ENCODE data around the gene KCNJ13. TPM values are rescaled to one million over a fixed set of nuclear protein-coding genes. Genes with fewer than 3 reads are reported as not detected.

KCNJ13 gene
- total RNA-seq, 1 experiment from 2014 or later = not detected

DNA sequence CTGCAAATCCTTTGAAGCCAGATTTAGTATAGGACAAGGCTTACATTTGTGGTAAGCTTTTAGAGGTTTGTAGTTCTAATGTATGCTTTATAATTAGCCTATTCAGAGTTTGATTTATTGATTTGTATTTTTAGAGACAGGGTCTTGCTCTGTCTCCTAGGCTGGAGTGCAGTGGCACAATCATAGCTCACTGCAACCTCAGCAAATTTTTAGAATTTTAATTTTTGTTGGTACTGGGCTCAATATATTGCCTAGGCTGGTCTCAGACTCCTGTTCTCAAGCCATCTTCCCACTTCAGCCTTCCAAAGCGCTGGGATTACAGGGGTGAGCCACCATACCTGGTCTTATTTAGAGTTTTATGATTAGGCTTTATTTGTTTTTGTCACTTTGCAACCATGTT, 4.5 kb downstream of the KCNJ13 start:
- no TSS peak for BruUV-seq (replicated peaks)
- 0 out of 2 replicates have a peak, but pooled peaks cover 3% of the 10 kb centered on the region for H4K20me1 ChIP-seq (ENCODE audit: insufficient read depth)
- no peak overlapping the region for H3K4me2 ChIP-seq (ENCODE audit: low read length)
- H3K4me3 ChIP-seq (replicated peaks in 1 of 2; ENCODE audit: low read depth in 1 of 2, low read length in 2 of 2) = no peak overlapping the region
- RAD21 ChIA-PET (ENCODE audit: low non-redundant PET in 1 of 2, low total read pairs in 2 of 2, uncharacterized antibody in 2 of 2, unreplicated experiment in 2 of 2) = no interaction called here
- POLR2A ChIA-PET = no interaction called here
- H3K36me3 ChIP-seq (ENCODE audit: control insufficient read depth in 1 of 2, insufficient read depth in 2 of 2, low read length in 2 of 2) = peaks cover 3 to 23% of the 10 kb centered on the region in 2 experiments; a peak in 3 of 4 replicates
- ATAC-seq (no peak), DNase-seq (ENCODE audit: low read depth, low spot score) (no peak)
- TF ChIP-seq, protein P1, sequence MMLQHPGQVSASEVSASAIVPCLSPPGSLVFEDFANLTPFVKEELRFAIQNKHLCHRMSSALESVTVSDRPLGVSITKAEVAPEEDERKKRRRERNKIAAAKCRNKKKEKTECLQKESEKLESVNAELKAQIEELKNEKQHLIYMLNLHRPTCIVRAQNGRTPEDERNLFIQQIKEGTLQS (IDR thresholded peaks at IDR 0.05) = no peak
- no peak for TF ChIP-seq ZNF274 (IDR thresholded peaks at IDR 0.05; ENCODE audit: low read depth, low read length)
- TF ChIP-seq FOSL1 (IDR thresholded peaks at IDR 0.05; ENCODE audit: low read depth) = no peak
- no peak for TF ChIP-seq EZH2phosphoT487 (IDR thresholded peaks at IDR 0.05; ENCODE audit: borderline replicate concordance)
- no peak for TF ChIP-seq JUND (IDR thresholded peaks at IDR 0.05)
- TF ChIP-seq, protein P2, sequence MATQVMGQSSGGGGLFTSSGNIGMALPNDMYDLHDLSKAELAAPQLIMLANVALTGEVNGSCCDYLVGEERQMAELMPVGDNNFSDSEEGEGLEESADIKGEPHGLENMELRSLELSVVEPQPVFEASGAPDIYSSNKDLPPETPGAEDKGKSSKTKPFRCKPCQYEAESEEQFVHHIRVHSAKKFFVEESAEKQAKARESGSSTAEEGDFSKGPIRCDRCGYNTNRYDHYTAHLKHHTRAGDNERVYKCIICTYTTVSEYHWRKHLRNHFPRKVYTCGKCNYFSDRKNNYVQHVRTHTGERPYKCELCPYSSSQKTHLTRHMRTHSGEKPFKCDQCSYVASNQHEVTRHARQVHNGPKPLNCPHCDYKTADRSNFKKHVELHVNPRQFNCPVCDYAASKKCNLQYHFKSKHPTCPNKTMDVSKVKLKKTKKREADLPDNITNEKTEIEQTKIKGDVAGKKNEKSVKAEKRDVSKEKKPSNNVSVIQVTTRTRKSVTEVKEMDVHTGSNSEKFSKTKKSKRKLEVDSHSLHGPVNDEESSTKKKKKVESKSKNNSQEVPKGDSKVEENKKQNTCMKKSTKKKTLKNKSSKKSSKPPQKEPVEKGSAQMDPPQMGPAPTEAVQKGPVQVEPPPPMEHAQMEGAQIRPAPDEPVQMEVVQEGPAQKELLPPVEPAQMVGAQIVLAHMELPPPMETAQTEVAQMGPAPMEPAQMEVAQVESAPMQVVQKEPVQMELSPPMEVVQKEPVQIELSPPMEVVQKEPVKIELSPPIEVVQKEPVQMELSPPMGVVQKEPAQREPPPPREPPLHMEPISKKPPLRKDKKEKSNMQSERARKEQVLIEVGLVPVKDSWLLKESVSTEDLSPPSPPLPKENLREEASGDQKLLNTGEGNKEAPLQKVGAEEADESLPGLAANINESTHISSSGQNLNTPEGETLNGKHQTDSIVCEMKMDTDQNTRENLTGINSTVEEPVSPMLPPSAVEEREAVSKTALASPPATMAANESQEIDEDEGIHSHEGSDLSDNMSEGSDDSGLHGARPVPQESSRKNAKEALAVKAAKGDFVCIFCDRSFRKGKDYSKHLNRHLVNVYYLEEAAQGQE (IDR thresholded peaks at IDR 0.05; ENCODE audit: low read depth) = no peak
- no peak for TF ChIP-seq CEBPB (IDR thresholded peaks at IDR 0.05; ENCODE audit: low read depth)
- TF ChIP-seq CBX3 (IDR thresholded peaks at IDR 0.05; ENCODE audit: low read depth) = no peak
- TF ChIP-seq POLR2AphosphoS5 (IDR thresholded peaks at IDR 0.05; ENCODE audit: low read depth, low read length) = no peak
- no peak for TF ChIP-seq SP1 (IDR thresholded peaks at IDR 0.05; ENCODE audit: low read depth)
- TF ChIP-seq EGR1 (IDR thresholded peaks at IDR 0.05; ENCODE audit: low read depth) = no peak
- no peak for TF ChIP-seq SRF (IDR thresholded peaks at IDR 0.05; ENCODE audit: low read depth)
- TF ChIP-seq YY1 (IDR thresholded peaks at IDR 0.05; ENCODE audit: extremely low read depth, insufficient replicate concordance, low read depth, low read length) = no peak
- TF ChIP-seq ZFX (IDR thresholded peaks at IDR 0.05) = no peak
- H3K27me3 ChIP-seq (ENCODE audit: insufficient read depth, low read length) = no peaks in the 10 kb centered on the region
- no peaks in the 10 kb centered on the region for H3K9me3 ChIP-seq (ENCODE audit: control insufficient read depth in 1 of 2, insufficient read depth in 1 of 2, low read depth in 1 of 2, low read length in 2 of 2)
- H2AFZ ChIP-seq (ENCODE audit: low read depth, low read length, poor library complexity, severe bottlenecking) = no peak overlapping the region
- no peak overlapping the region for H3K9ac ChIP-seq (ENCODE audit: low read length)
- H3K27ac ChIP-seq (ENCODE audit: low read depth, low read length) = no peak overlapping the region
- intact Hi-C loops (cut with micrococcal nuclease) = no loop called here
- CTCF ChIA-PET = no interaction called here
- no peaks in the 10 kb centered on the region for H3K4me1 ChIP-seq (ENCODE audit: control insufficient read depth in 1 of 2, insufficient read depth in 2 of 2, low read length in 2 of 2)
- no peaks in the 10 kb centered on the region for H3K9me2 ChIP-seq (ENCODE audit: insufficient read depth)
- no peaks in the 10 kb centered on the region; the same call in 1 of the 2 replicates for H3K79me2 ChIP-seq (ENCODE audit: insufficient read depth, low read length)
